Aorta (tissue), 5 donors: ENCODE data around the gene TREX2. TPM values are rescaled to one million over a fixed set of nuclear protein-coding genes. Genes with fewer than 3 reads are reported as not detected.

Source experiments
- ATAC-seq: fragments of 200-7000 bp; cut with Tn5 transposase; one replicate; pipeline ENCODE4 v1.9.1; 2022; ENCODE audit warnings: moderate library complexity; ENCODE audit not compliant: low FRiP score
- DNase-seq, 2 donors: peaks; one replicate each; pipeline ENCODE4 v3.0.0-alpha.2; 2020
- H3K27ac ChIP-seq, 2 donors: one replicate each; pipeline ENCODE4 v1.5.1; 2013; ENCODE audit warnings: low read length in 2 of 2, mild to moderate bottlenecking in 2 of 2, moderate library complexity in 2 of 2, control low read depth in 1 of 2, inconsistent platforms in 1 of 2, low read depth in 1 of 2
- H3K27me3 ChIP-seq, 2 donors: one replicate each; pipeline ENCODE4 v1.6.1; 2013; ENCODE audit warnings: control low read depth in 1 of 2, low read length in 1 of 2, mild to moderate bottlenecking in 1 of 2, moderate library complexity in 1 of 2; ENCODE audit not compliant: insufficient read depth in 2 of 2, control insufficient read depth in 1 of 2
- H3K36me3 ChIP-seq, 2 donors: one replicate each; pipeline ENCODE4 v1.6.1; 2013; ENCODE audit warnings: control low read depth in 1 of 2, low read length in 1 of 2, mild to moderate bottlenecking in 1 of 2; ENCODE audit not compliant: insufficient read depth in 2 of 2, control insufficient read depth in 1 of 2
- H3K4me1 ChIP-seq, 2 donors: one replicate each; pipeline ENCODE4 v1.6.1; 2013; ENCODE audit warnings: low read length in 2 of 2, control low read depth in 1 of 2, mild to moderate bottlenecking in 1 of 2, moderate library complexity in 1 of 2; ENCODE audit not compliant: insufficient read depth in 2 of 2, control insufficient read depth in 1 of 2
- H3K4me3 ChIP-seq, 2 donors: one replicate each; pipeline ENCODE4 v1.5.1; 2013; ENCODE audit warnings: low read length in 2 of 2, control low read depth in 1 of 2, mild to moderate bottlenecking in 1 of 2
- H3K9me3 ChIP-seq: one replicate; pipeline ENCODE4 v1.6.1; 2013; ENCODE audit warnings: mild to moderate bottlenecking, low read length; ENCODE audit not compliant: control insufficient read depth
- WGBS, 2 donors: extraction: QIAGEN DNeasy Blood & Tissue Kit; methylation state at CpG; one replicate each; pipeline ENCODE4 v1.1.7; 2013; 5-methylcytosine and 5-hydroxymethylcytosine counted together
- intact Hi-C, 2 donors: fragments of 100-400 bp; cut with DNase I; formaldehyde crosslinking; loops; one replicate each; pipeline versions ENCODE4 v1.14.2 to v1.15.0; 2022
- polyA plus RNA-seq, 2 donors: library from polyadenylated mRNA; stranded (reverse); fragments of 200-250 nt; gene quantifications; one replicate each; pipeline ENCODE4 v1.2.3, GENCODE V29; 2013
- total RNA-seq, 2 donors: library from RNA; stranded (reverse); fragmentation: NEBNext Ultra II Directional; extraction: Animal tissue kit (Norgen Biotek cat#: 25700); gene quantifications; one replicate each; pipeline ENCODE4 v1.2.1, GENCODE V29; 2021
- donor health status: healthy with polysubstance abuse.
- donor health status: Bipolar disorder and iron deficiency.
- donor health status: DM: no; HTN: no; CAD: no.
- donor health status: DM: no; HTN: no; CAD: no.
- donor health status: DM: yes; HTN: yes; CAD: no.

Gene TREX2
- total and polyA plus RNA-seq, 4 donors = 1.4 to 39.1 (median 4.5) TPM; not detected in 1

GRCh38 chrX:153477901-153478300, 32.0 kb upstream of the TREX2 start:
- ATAC-seq (peak; percentile 45), DNase-seq (no peak)
- intact Hi-C loops = no loop called here
- no peaks in the 10 kb centered on the region for H3K9me3 ChIP-seq
- H3K27me3 ChIP-seq = no peaks in the 10 kb centered on the region
- 8 to 51% methylated on average over 9 of the region's 9 CpGs for WGBS, 2 donors
- peak overlapping the region in 1 of 2 donors; percentile 91 for H3K27ac ChIP-seq
- H3K36me3 ChIP-seq = no peaks in the 10 kb centered on the region
- no peak overlapping the region for H3K4me3 ChIP-seq
- H3K4me1 ChIP-seq = no peaks in the 10 kb centered on the region

GRCh38 chrX:153477364-153477857, 31.6 kb upstream of the TREX2 start:
- Histone ChIP-seq H3K36me3 (no peaks in the 10 kb centered on the region), H3K4me1 (no peaks in the 10 kb centered on the region), H3K4me3 (no peak overlapping the region), H3K27me3 (no peaks in the 10 kb centered on the region), H3K9me3 (no peaks in the 10 kb centered on the region), H3K27ac (peak overlapping the region in 1 of 2 donors; percentile 91)
- DNase-seq = no peak
- no peak for ATAC-seq
- 11 to 46% methylated on average over 11 of the region's 11 CpGs for WGBS, 2 donors
- intact Hi-C loops = no loop called here

DNA sequence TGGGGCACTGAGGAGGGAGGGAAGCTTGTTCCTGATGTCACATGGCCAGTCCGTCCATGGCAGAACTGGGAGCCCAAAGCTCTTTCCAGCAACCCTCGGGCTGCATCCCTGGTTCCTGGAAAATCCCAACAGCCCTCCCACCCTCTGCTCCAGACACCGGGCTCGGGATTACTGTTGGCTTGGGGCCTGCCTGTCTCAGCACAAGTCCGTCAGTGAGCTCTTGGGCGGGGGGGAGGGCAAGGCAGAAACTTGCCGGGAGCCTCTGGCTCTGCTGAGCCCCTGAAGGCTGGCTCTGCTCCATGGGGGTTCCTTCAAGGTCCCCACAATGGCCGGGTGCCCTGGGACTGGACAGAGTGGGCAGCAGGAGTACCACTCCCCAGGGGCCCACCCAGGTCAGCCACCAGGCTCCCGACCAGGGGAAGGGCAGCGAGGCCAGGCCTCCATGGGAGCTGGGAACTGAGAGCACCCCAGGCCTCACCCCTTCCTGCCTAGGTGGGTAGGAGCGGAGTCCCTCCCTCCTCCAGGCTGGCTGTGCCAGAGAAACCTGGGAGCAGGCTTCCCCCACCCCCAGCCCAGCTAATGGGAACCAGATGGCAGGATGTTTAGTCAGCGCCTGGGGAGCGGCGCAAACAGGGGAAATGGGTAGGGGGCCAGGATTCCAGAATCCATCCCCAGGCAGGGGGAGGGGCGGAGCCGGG, 31.0 kb upstream of the TREX2 start:
- peak; percentile 44 for ATAC-seq
- intact Hi-C loops = no loop called here
- H3K4me1 ChIP-seq = no peaks in the 10 kb centered on the region
- DNase-seq = peak; percentile 87 to 90
- no peak overlapping the region for H3K4me3 ChIP-seq
- H3K27me3 ChIP-seq = no peaks in the 10 kb centered on the region
- H3K27ac ChIP-seq = peak overlapping the region in 1 of 2 donors; percentile 91
- 10 to 33% methylated on average over 16 of the region's 16 CpGs for WGBS, 2 donors
- no peaks in the 10 kb centered on the region for H3K36me3 ChIP-seq
- no peaks in the 10 kb centered on the region for H3K9me3 ChIP-seq

DNA sequence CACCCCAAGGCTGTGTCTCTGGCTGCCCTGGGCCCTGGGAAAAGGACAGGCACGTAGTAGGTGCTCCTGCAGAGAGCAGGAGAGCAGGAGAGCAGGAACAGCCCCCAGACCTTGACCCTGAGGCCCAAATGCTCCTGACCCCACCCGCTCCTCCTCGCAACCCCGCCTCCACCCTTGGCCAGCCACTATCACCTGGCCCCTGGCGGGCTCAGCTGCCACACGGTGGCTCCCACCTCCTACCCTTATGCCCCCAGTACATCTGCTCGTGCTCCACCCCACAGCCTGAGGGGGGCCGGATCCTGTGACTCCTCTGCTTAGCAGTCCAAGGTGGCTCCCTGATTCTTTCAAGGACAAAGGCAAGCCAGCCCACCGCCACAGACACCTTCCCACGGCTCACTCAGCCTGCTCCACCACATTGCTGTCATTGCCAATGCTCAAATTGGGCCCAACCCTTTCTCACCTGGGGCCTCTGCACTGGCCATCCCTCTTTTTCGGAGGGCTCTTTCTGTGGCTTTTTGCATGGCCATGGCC, 30.0 kb upstream of the TREX2 start:
- H3K4me1 ChIP-seq = no peaks in the 10 kb centered on the region
- H3K27me3 ChIP-seq = no peaks in the 10 kb centered on the region
- no peak for ATAC-seq
- no peaks in the 10 kb centered on the region for H3K36me3 ChIP-seq
- intact Hi-C loops = no loop called here
- H3K4me3 ChIP-seq = no peak overlapping the region
- H3K27ac ChIP-seq = peak overlapping the region in 1 of 2 donors; percentile 89
- DNase-seq = no peak
- 64 to 72% methylated on average over 11 of the region's 11 CpGs for WGBS, 2 donors
- H3K9me3 ChIP-seq = no peaks in the 10 kb centered on the region

GRCh38 chrX:153475271-153475670, 29.4 kb upstream of the TREX2 start:
- Histone ChIP-seq H3K4me1 (no peaks in the 10 kb centered on the region), H3K27me3 (no peaks in the 10 kb centered on the region), H3K9me3 (no peaks in the 10 kb centered on the region), H3K36me3 (no peaks in the 10 kb centered on the region), H3K4me3 (no peak overlapping the region), H3K27ac (peak overlapping the region in 1 of 2 donors; percentile 89)
- DNase-seq (no peak), ATAC-seq (no peak)
- 28 to 60% methylated on average over 7 of the region's 7 CpGs for WGBS, 2 donors
- intact Hi-C loops = no loop called here

DNA sequence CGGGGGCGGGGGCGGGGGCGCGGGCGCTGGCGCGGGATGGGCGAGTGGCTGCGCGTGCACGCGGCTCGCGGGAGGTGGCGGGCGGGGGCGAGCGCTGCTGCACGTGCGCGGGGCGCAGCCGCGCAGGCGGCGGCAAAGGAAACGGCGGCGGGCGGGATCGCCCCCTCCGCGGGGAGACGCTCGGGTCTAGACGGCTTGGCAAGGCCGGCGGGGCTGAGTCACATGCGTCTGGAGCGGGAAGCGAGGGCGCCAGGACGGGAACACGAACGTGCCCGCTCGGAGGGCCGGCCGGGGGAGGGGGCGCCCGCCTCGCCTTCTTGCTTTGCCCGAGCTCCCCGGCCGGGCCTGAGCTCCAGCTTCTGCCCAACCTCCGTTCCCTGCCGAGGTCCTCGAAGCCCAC, 28.9 kb upstream of the TREX2 start:
- H3K4me1 ChIP-seq = no peaks in the 10 kb centered on the region
- H3K4me3 ChIP-seq = no peak overlapping the region
- WGBS, 2 donors = 0 to 25% methylated on average over 33 to 59 of the region's 59 CpGs
- no peaks in the 10 kb centered on the region for H3K27me3 ChIP-seq
- DNase-seq (peak; percentile 92 to 96), ATAC-seq (peak; percentile 30)
- H3K36me3 ChIP-seq = no peaks in the 10 kb centered on the region
- H3K9me3 ChIP-seq = no peaks in the 10 kb centered on the region
- intact Hi-C loops = no loop called here
- H3K27ac ChIP-seq = peak overlapping the region in 1 of 2 donors; percentile 89

DNA sequence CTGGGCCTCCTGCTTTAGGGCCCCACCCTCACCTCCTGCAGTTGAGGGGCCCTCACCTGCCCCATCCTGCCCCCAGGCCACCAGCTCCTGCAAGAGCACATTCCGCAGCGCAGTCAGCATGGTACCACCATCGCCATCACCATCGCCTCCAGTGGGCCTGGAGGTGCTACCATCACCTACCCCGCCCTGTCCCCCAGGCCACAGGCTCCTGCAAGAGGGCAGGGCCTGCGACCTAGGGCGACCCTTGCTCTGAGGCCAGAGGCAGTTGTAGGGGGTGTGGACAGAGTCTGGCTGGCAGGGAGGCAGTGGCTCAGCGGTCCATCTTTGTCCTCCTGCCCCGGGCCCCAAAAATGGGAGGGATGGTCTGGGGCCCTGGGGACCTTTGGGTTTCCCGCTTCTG, 28.4 kb upstream of the TREX2 start:
- ATAC-seq (no peak), DNase-seq (no peak)
- Histone ChIP-seq H3K9me3 (no peaks in the 10 kb centered on the region), H3K27me3 (no peaks in the 10 kb centered on the region), H3K4me1 (no peaks in the 10 kb centered on the region), H3K36me3 (no peaks in the 10 kb centered on the region), H3K27ac (peak overlapping the region in 1 of 2 donors; percentile 34), H3K4me3 (no peak overlapping the region)
- 63 to 71% methylated on average over 10 of the region's 10 CpGs for WGBS, 2 donors
- intact Hi-C loops = no loop called here

GRCh38 chrX:153473126-153473525, 27.3 kb upstream of the TREX2 start:
- Histone ChIP-seq H3K4me1 (no peaks in the 10 kb centered on the region), H3K4me3 (no peak overlapping the region), H3K27me3 (no peaks in the 10 kb centered on the region), H3K36me3 (no peaks in the 10 kb centered on the region), H3K27ac (peak overlapping the region in 1 of 2 donors; percentile 37), H3K9me3 (no peaks in the 10 kb centered on the region)
- intact Hi-C loops = no loop called here
- 86 to 95% methylated on average over 10 of the region's 10 CpGs for WGBS, 2 donors
- DNase-seq (no peak), ATAC-seq (no peak)
